Nucleus accumbens (tissue), 56 donors: ENCODE results near the gene TAS2R30.
"Not testable (repeated sequence)": the region's sequence is repeated elsewhere in the genome, so short reads cannot be mapped to it uniquely, and the experiment has no call there.

Experiments used
- DNase-seq, 56 donors: peaks; one replicate each; lab custom pipeline; 2025; lab: John Stamatoyannopoulos, UW

The TAS2R30 gene

DNA sequence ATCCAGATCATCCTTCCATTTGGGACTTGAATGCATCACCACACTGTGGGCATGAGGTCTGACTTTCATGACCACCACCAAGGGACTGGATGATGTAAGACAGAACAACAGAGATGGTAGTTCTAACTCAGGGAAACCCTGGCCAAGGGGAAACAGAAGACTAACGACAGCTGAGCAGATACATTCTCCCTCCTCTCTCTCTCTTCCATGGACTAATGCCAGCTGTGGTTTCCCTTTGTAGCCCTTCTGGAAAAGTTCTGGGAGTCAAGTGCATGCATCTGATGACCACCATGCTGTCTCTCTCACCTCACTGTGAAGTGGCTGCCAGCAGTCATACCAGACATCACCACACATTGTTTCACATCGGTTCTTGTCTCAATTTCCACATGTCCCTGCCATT, 3.4 kb downstream of the TAS2R30 start:
- no peak for DNase-seq

DNA sequence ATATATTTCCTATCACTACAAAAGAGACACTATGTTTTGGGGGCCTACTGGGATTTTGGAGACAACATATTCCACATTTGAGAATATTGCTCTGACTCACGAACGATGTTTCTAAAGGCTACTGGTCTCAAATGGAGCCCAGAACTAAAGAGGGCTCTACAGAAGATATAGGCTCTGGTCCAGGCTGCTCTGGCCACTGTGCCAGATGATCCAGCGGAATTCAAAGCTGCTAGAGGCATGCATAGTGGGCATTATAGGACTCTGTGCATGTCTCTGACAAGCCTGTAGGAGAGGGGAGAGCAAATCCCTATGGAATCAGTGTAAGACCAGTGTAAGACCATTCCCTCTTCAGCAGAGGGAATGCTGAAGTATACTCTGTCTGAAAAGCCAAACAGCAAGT, 4.1 kb downstream of the TAS2R30 start:
- no peak for DNase-seq

DNA sequence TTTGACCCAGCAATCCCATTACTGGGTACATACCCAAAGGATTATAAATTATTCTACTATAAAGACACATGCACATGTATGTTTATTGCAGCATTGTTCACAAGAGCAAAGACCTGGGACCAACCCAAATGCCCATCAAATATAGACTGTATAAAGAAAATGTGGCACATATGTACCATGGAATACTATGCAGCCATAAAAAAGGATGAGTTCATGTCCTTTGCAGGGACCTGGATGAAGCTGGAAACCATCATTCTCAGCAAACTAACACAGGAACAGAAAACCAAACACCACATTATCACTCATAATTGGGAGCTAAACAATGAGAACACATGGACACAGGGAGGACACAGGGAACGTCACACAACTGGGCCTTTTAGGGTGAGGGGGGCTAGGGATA, 20.3 kb downstream of the TAS2R30 start:
- not testable (repeated sequence) for DNase-seq

DNA sequence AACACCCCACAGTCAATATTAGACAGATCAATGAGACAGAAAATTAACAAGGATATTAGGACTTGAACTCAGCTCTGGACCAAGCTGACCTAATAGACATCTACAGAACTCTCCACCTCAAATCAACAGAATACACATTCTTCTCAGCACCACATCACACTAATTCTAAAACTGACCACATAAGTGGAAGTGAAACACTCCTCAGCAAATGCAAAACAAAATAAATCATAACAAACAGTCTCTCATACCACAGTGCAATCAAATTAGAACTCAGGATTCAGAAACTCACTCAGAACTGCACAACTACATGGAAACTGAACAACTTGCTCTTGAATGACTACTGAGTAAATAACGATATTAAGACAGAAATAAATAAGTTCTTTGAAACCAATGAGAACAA, 23.2 kb downstream of the TAS2R30 start:
- not testable (repeated sequence) for DNase-seq

DNA sequence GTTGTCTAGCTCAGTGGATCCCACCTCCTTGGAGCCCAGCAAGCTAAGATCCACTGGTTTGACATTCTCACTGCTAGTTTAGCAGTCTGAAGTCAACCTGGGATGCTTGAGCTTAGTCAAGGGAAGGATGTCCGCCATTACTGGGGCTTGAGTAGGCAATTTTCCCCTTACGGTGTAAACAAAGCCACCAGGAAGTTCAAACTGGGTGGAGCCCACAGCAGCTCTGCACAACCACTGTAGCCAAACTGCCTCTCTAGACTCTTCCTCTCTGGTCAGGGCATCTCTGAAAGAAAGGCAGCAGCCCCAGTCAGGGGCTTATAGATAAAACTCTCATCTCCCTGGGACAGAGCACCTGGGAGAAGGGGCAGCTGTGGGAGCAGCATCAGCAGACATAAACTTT, 25.6 kb downstream of the TAS2R30 start:
- no peak for DNase-seq

DNA sequence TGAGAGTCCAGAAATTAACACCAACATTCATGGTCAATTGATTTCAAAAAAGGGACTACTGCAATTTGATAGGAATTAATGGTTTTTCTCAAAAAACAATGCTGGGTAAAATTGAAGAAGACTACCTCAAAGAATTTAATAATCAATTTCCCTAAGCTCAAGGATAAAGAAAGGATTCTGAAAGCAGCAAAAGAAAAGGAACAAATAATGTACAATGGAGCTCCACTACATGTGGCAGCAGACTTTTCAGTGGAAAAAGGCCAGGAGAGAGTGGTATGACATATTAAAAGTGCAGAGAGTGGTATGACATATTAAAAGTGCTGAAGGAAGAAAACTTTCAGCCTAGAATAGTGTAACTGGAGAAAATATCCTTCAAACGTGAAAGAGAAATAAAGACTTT, 26.7 kb downstream of the TAS2R30 start:
- no peak for DNase-seq

DNA sequence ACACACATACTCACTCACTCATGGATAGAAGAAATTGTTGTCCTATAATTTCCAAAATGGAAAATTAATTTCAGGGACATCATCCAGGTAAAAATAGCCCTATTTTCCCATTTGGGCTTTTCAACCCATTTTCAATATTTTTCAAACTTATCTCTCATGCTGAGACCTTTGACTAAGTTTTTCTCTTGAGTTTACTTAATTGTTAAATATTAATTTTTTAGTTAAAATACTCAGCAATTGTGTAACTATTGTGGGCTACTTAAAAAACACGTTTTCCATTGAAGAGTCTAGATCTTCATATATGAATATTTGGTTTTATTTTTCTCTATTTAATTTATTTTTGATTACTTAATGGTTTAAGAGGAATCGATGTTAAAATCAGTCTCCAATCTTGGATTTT, 28.2 kb downstream of the TAS2R30 start:
- DNase-seq: no peak

DNA sequence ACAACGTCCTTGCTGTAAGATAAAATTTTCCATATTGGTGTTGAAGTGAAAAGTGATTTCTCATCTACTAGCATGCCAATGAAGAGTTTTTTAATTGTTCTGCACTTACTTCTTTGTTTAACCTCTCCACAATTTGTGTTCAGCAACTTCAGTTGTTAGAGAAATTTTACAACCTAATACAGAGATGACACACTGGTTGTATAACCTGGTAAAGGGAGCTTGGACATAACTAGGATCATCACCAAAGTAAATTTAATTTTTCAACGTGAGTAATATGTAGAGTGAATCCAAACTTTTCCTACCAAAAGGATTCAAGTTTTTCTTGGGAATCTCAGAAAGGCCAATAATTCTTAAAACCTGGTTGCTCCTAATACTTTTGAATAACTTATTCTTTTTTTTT, 28.9 kb downstream of the TAS2R30 start:
- no peak for DNase-seq

DNA sequence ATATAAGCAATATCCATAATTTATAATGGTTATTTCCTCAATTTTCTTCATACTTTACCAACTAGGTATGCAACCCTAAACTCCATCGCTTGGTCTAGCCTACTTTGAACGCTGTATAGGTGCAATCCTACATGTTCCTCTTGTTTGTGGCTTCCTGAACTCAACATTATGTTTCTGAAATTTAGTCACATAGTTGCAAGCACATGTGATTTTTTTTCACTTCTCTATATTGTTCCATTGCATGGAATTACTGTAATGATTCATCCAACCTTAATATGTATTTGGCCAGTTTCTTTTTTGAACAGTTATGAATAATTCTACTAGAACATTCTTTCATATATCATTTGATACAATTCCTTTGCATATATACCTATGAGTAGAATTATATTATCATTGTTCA, 39.5 kb downstream of the TAS2R30 start:
- not testable (repeated sequence) for DNase-seq

DNA sequence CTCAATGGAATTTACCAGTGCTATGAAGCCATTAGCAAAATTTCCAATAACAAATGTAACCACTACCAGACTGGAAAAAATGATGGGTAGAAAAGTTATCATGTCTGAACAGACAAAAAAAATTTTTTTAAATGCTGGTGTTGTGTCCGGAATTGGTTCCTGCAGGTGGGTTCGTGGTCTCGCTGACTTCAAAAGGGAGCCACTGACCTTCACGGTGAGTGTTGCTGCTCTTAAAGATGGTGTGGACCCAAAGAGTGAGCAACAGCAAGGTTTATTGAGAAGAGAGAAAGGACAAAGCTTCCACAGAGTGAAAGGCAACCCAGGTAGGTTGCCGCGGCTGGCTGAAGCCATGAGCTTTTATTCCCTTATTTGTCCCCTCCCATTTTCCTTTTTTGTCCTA, 42.3 kb downstream of the TAS2R30 start, which contains the start of gene TAS2R43:
TAS2R43 (minus strand) TSS at position 186 of the 400 bp plus-strand sequence; CDS start at position 102, 84 bp downstream.
- no peak for DNase-seq

DNA sequence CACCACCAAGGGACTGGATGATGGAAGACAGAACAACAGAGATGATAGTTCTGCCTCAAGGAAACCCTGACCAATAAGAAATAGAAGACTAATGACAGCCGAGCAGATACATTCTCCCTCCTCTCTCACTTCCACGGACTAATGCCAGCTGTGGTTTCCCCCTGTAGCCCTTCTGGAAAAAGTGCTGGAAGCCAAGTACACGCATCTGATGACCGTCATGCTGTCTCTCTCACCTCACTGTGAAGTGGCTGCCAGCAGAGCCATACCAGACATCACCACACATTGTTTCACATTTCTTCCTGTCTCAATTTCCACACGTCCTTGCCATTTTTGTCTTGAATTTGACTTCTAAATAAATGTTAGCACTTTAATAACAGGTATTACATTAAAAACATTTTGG, 45.2 kb downstream of the TAS2R30 start:
- no peak for DNase-seq

DNA sequence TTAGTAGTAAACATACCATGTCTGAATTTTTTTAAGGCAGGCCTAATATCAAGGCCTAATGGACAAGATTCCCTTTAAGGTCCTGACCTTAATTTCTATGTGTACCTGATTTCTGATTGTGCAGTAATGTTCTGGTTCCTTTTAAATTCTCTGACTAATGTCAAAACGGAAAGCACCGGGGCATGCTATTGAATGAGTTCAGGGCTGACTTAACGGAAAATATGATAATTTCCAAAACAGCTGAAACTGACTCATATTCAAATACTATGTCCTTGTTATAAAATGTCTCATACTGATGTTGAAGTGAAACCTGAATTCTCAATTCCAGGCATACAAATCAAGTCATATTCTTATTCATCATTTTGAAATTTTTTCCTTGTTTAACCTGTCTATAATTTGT, 49.0 kb downstream of the TAS2R30 start:
- DNase-seq: no peak
